ENCODE measurements around the gene GNG12.

Gene GNG12

GRCh38 chr1:67834246-67834877, 1.1 kb upstream of the GNG12 start:
- no peak for TF ChIP-seq GATA3 (IDR thresholded peaks at IDR 0.05; ENCODE audit: low read depth, low read length)
- no peak for TF ChIP-seq GATA2 (IDR thresholded peaks at IDR 0.05; ENCODE audit: low read depth, low read length)

- TF ChIP-seq GATA3 (IDR thresholded peaks at IDR 0.05; ENCODE audit: low read depth, low read length) (no peak), GATA2 (IDR thresholded peaks at IDR 0.05; ENCODE audit: low read depth, low read length) (no peak)
Observed at GRCh38 chr1:67833602-67833940, 304 bp upstream of the GNG12 start.

GRCh38 chr1:67831850-67832513, 1.3 kb downstream of the GNG12 start:
- TF ChIP-seq GATA3 (IDR thresholded peaks at IDR 0.05; ENCODE audit: low read depth, low read length) = no peak
- TF ChIP-seq GATA2 (IDR thresholded peaks at IDR 0.05; ENCODE audit: low read depth, low read length) = no peak

GRCh38 chr1:67830928-67831830, 2.1 kb downstream of the GNG12 start:
- TF ChIP-seq GATA2 (IDR thresholded peaks at IDR 0.05; ENCODE audit: low read depth, low read length) (no peak), GATA3 (IDR thresholded peaks at IDR 0.05; ENCODE audit: low read depth, low read length) (no peak)

GRCh38 chr1:67830226-67830625, 3.0 kb downstream of the GNG12 start:
- no peak for TF ChIP-seq GATA3 (IDR thresholded peaks at IDR 0.05; ENCODE audit: low read depth, low read length)
- TF ChIP-seq GATA2 (IDR thresholded peaks at IDR 0.05; ENCODE audit: low read depth, low read length) = no peak

GRCh38 chr1:67827688-67828087, 5.6 kb downstream of the GNG12 start:
- TF ChIP-seq GATA3 (IDR thresholded peaks at IDR 0.05; ENCODE audit: low read depth, low read length) (no peak), GATA2 (IDR thresholded peaks at IDR 0.05; ENCODE audit: low read depth, low read length) (no peak)

- no peak for TF ChIP-seq GATA3 (IDR thresholded peaks at IDR 0.05; ENCODE audit: low read depth, low read length)
- no peak for TF ChIP-seq GATA2 (IDR thresholded peaks at IDR 0.05; ENCODE audit: low read depth, low read length)
Observed at GRCh38 chr1:67825591-67825990, 7.7 kb downstream of the GNG12 start.

- TF ChIP-seq GATA3 (IDR thresholded peaks at IDR 0.05; ENCODE audit: low read depth, low read length) (no peak), GATA2 (IDR thresholded peaks at IDR 0.05; ENCODE audit: low read depth, low read length) (no peak)
Observed at GRCh38 chr1:67824766-67825165, 8.5 kb downstream of the GNG12 start.

- no peak for TF ChIP-seq GATA3 (IDR thresholded peaks at IDR 0.05; ENCODE audit: low read depth, low read length)
- no peak for TF ChIP-seq GATA2 (IDR thresholded peaks at IDR 0.05; ENCODE audit: low read depth, low read length)
Observed at GRCh38 chr1:67823615-67824014, 9.7 kb downstream of the GNG12 start.

- no peak for TF ChIP-seq GATA3 (IDR thresholded peaks at IDR 0.05; ENCODE audit: low read depth, low read length)
- no peak for TF ChIP-seq GATA2 (IDR thresholded peaks at IDR 0.05; ENCODE audit: low read depth, low read length)
Observed at GRCh38 chr1:67821263-67821662, 12.0 kb downstream of the GNG12 start.

- TF ChIP-seq GATA2 (IDR thresholded peaks at IDR 0.05; ENCODE audit: low read depth, low read length) = no peak
- no peak for TF ChIP-seq GATA3 (IDR thresholded peaks at IDR 0.05; ENCODE audit: low read depth, low read length)
Observed at GRCh38 chr1:67818725-67819301, 14.5 kb downstream of the GNG12 start.

GRCh38 chr1:67818162-67818561, 15.1 kb downstream of the GNG12 start:
- TF ChIP-seq GATA3 (IDR thresholded peaks at IDR 0.05; ENCODE audit: low read depth, low read length) (no peak), GATA2 (IDR thresholded peaks at IDR 0.05; ENCODE audit: low read depth, low read length) (no peak)

- TF ChIP-seq GATA2 (IDR thresholded peaks at IDR 0.05; ENCODE audit: low read depth, low read length) (no peak), GATA3 (IDR thresholded peaks at IDR 0.05; ENCODE audit: low read depth, low read length) (no peak)
Observed at GRCh38 chr1:67817319-67817718, 15.9 kb downstream of the GNG12 start.

- TF ChIP-seq GATA3 (IDR thresholded peaks at IDR 0.05; ENCODE audit: low read depth, low read length) = no peak
- TF ChIP-seq GATA2 (IDR thresholded peaks at IDR 0.05; ENCODE audit: low read depth, low read length) = no peak
Observed at GRCh38 chr1:67816506-67816905, 16.8 kb downstream of the GNG12 start.

All from SH-SY5Y (cell line).